Measurements from ENCODE around the gene TMEM203.

- TF ChIP-seq, protein P1, sequence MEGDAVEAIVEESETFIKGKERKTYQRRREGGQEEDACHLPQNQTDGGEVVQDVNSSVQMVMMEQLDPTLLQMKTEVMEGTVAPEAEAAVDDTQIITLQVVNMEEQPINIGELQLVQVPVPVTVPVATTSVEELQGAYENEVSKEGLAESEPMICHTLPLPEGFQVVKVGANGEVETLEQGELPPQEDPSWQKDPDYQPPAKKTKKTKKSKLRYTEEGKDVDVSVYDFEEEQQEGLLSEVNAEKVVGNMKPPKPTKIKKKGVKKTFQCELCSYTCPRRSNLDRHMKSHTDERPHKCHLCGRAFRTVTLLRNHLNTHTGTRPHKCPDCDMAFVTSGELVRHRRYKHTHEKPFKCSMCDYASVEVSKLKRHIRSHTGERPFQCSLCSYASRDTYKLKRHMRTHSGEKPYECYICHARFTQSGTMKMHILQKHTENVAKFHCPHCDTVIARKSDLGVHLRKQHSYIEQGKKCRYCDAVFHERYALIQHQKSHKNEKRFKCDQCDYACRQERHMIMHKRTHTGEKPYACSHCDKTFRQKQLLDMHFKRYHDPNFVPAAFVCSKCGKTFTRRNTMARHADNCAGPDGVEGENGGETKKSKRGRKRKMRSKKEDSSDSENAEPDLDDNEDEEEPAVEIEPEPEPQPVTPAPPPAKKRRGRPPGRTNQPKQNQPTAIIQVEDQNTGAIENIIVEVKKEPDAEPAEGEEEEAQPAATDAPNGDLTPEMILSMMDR (IDR thresholded peaks at IDR 0.05; ENCODE audit: low read length) = no peak
- TF ChIP-seq EZH2 (optimal IDR thresholded peaks at IDR 0.05; ENCODE audit: low read depth, low read length) = no peak
- TF ChIP-seq EZH2phosphoT487 (IDR thresholded peaks at IDR 0.05; ENCODE audit: low read length) = no peak
Observed at GRCh38 chr9:137252555-137253506, 47.4 kb upstream of the TMEM203 start.
